GM20000 (cell line): ENCODE data around the gene CBFB.
"Not testable (repeated sequence)": the region's sequence is repeated elsewhere in the genome, so short reads cannot be mapped to it uniquely, and the experiment has no call there.

Experiments
- DNase-seq: peaks from one replicate; pipeline ENCODE4 v3.0.0; 2012; ENCODE audit warnings: low spot score
- CTCF ChIP-seq: IDR thresholded peaks from 2 replicates; pipeline ENCODE4 v1.5.1; 2012; ENCODE audit warnings: mild to moderate bottlenecking, control low read depth; ENCODE audit errors: extremely low read depth, missing control alignments

The CBFB gene

GRCh38 chr16:67039260-67040020 lies 10.5 kb downstream of the CBFB start:
- no peak for TF ChIP-seq CTCF

GRCh38 chr16:67040166-67040565 lies 11.2 kb downstream of the CBFB start:
- DNase-seq, result no peak
- no peak for TF ChIP-seq CTCF

More at GRCh38 chr16:67039260-67040020, 10.5 kb downstream of the CBFB start:
- no peak for DNase-seq

GRCh38 chr16:67040906-67041305 lies 12.0 kb downstream of the CBFB start:
- DNase-seq, result no peak
- TF ChIP-seq CTCF, result no peak

- DNase-seq, result not testable (repeated sequence)
These were observed 12.6 kb downstream of the CBFB start for GRCh38 chr16:67041520-67041919.

GRCh38 chr16:67043420-67043819 lies 14.5 kb downstream of the CBFB start:
- DNase-seq, result no peak
- no peak for TF ChIP-seq CTCF

- no peak for DNase-seq
- TF ChIP-seq CTCF, result no peak
These were observed 21.8 kb downstream of the CBFB start for GRCh38 chr16:67050796-67051195.

- TF ChIP-seq CTCF, result no peak
- no peak for DNase-seq
These were observed 23.4 kb downstream of the CBFB start for GRCh38 chr16:67052399-67052798.

GRCh38 chr16:67053767-67054334 lies 24.9 kb downstream of the CBFB start:
- no peak for TF ChIP-seq CTCF
- no peak for DNase-seq
